ENCODE results near the gene DIP2C. TPM values are rescaled to one million over a fixed set of nuclear protein-coding genes. Genes with fewer than 3 reads are reported as not detected.
"Not testable (repeated sequence)": the region's sequence is repeated elsewhere in the genome, so short reads cannot be mapped to it uniquely, and the experiment has no call there.

DIP2C gene
- total RNA-seq, 1 donor from 2014 or later = 1.6 TPM

DNA sequence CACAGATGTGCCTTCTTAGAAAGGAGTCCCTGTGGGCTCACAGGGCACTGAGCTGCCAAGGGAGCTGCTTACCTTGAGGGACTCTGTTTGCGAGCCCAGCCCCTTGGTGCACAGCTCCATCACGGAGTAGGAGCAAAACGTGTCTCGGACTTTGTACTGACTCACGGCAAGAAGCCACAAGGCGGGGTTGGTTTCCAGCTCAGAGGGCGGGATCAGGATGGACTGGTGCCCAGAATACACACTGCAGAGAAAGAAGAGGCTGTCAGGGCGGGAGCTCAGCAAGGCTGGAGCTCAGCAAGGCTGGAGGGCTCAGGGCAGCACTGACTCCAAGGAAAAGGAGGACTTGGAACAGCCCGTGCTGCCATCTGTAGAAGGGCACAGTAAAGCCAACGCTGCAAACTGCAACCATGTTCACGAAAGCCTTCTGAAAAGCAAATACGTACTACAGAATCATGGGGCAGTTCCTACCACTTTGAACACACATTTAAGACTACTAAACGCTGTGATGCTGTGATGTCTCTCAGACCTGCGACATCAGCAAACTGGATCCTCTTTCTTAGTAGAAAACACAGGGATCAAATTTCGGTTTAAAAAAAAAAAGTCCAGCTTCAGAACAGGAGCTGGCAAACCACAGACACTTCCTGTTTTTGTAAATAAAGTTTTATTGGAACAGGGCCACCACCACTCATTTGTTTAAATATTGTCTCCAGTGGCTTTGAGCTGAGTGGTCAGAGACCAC is 359.9 kb downstream of the DIP2C start:
- Mint-ChIP-seq H3K4me1 (ENCODE audit: low read depth) (peaks cover 16% of the 10 kb centered on the region), H3K27me3 (ENCODE audit: low read depth) (no peaks in the 10 kb centered on the region), H3K9me3 (no peaks in the 10 kb centered on the region), H3K36me3 (ENCODE audit: low read depth) (peaks cover 4% of the 10 kb centered on the region), H3K27ac (peak overlapping the region; percentile 23), H3K4me3 (ENCODE audit: low read depth) (no peak overlapping the region)
- intact Hi-C loops (cut with micrococcal nuclease) = loop anchor here (5.0 kb wide), 1 partner anchor 47 kb away; no protein-coding TSS in a partner anchor
- DNase-seq (ENCODE audit: low spot score) = no peak

GRCh38 chr10:327889-328852 is 361.3 kb downstream of the DIP2C start:
- H3K4me3 Mint-ChIP-seq (ENCODE audit: low read depth) = no peak overlapping the region
- intact Hi-C loops (cut with micrococcal nuclease) = loop anchor here (5.0 kb wide), 1 partner anchor 46 kb away; no protein-coding TSS in a partner anchor
- peaks cover 19% of the 10 kb centered on the region for H3K4me1 Mint-ChIP-seq (ENCODE audit: low read depth)
- no peak overlapping the region for H3K27ac Mint-ChIP-seq
- H3K36me3 Mint-ChIP-seq (ENCODE audit: low read depth) = peaks cover 6% of the 10 kb centered on the region
- no peaks in the 10 kb centered on the region for H3K9me3 Mint-ChIP-seq
- no peaks in the 10 kb centered on the region for H3K27me3 Mint-ChIP-seq (ENCODE audit: low read depth)
- no peak for DNase-seq (ENCODE audit: low spot score)

DNA sequence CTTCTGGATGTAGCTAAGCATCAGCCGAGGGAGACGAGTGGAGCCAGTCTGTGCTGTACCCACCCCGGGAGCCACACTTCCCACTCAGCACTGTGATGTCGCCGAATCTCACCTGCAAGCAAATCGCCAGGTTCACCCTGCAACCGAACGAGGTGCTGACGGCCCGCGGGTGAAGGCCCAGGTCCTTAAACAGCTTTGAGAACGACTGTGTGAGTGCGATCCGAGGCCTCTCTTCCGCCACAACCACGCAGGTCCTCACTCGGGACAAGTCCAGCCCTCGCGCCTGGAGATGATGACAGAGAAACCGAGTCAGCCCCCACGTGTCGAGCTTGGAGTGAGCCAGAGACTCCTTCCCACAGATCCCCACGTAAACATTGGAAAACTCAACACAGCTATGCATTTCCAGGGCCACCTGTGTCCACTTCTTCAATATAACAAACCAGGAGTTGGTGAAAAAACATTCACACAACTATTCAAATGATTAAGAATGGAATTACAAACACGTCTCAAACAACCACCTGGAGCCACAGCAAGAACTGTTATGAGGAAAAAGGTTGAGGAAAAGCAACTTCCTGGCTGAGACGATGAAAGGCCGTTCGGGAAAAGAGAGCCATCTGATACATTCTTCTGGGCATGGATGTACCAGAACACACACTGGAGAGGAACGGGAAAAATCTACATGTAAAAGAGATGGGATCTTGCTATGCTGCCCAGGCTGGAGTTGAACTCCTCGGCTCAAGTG is 362.4 kb downstream of the DIP2C start:
- intact Hi-C loops (cut with micrococcal nuclease) = loop anchor here (5.0 kb wide), 1 partner anchor 45 kb away; no protein-coding TSS in a partner anchor
- Mint-ChIP-seq H3K27me3 (ENCODE audit: low read depth) (no peaks in the 10 kb centered on the region), H3K4me3 (ENCODE audit: low read depth) (no peak overlapping the region), H3K36me3 (ENCODE audit: low read depth) (peaks cover 6% of the 10 kb centered on the region), H3K4me1 (ENCODE audit: low read depth) (peaks cover 18% of the 10 kb centered on the region), H3K27ac (no peak overlapping the region), H3K9me3 (no peaks in the 10 kb centered on the region)
- DNase-seq (ENCODE audit: low spot score) = no peak

GRCh38 chr10:326350-326749 is 363.1 kb downstream of the DIP2C start:
- Mint-ChIP-seq H3K4me1 (ENCODE audit: low read depth) (peaks cover 18% of the 10 kb centered on the region), H3K9me3 (no peaks in the 10 kb centered on the region), H3K27me3 (ENCODE audit: low read depth) (no peaks in the 10 kb centered on the region), H3K27ac (no peak overlapping the region), H3K4me3 (ENCODE audit: low read depth) (no peak overlapping the region), H3K36me3 (ENCODE audit: low read depth) (peaks cover 6% of the 10 kb centered on the region)
- intact Hi-C loops (cut with micrococcal nuclease) = loop anchor here (5.0 kb wide), 1 partner anchor 44 kb away; no protein-coding TSS in a partner anchor
- DNase-seq (ENCODE audit: low spot score) = no peak

GRCh38 chr10:325282-325681 is 364.2 kb downstream of the DIP2C start:
- peaks cover 18% of the 10 kb centered on the region for H3K4me1 Mint-ChIP-seq (ENCODE audit: low read depth)
- intact Hi-C loops (cut with micrococcal nuclease) = loop anchor here (5.0 kb wide), 1 partner anchor 43 kb away; no protein-coding TSS in a partner anchor
- peaks cover 4% of the 10 kb centered on the region for H3K9me3 Mint-ChIP-seq
- peaks cover 11% of the 10 kb centered on the region for H3K36me3 Mint-ChIP-seq (ENCODE audit: low read depth)
- H3K27me3 Mint-ChIP-seq (ENCODE audit: low read depth) = no peaks in the 10 kb centered on the region
- DNase-seq (ENCODE audit: low spot score) = no peak
- no peak overlapping the region for H3K27ac Mint-ChIP-seq
- H3K4me3 Mint-ChIP-seq (ENCODE audit: low read depth) = no peak overlapping the region

DNA sequence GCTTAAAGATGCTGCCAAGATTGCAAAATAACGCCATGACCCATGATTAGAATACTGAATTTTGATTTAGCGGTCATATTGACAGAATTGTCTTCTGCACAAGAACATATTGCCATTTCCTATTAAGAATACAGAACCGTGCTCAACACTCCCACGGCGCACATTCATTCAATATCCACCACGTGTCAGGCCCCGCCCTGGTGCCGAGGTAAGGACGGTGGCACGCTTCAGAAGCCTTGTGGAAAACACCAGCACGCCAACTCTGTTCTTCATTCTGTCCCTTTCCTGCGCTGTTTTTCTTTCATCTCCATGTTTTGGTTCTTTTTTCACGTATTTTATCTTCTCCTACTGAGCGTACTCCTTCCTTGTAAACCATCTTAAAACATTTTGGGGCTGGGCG is 364.9 kb downstream of the DIP2C start:
- intact Hi-C loops (cut with micrococcal nuclease) = no loop called here
- Mint-ChIP-seq H3K36me3 (ENCODE audit: low read depth) (peaks cover 11% of the 10 kb centered on the region), H3K27ac (no peak overlapping the region), H3K9me3 (peaks cover 4% of the 10 kb centered on the region), H3K27me3 (ENCODE audit: low read depth) (no peaks in the 10 kb centered on the region), H3K4me1 (ENCODE audit: low read depth) (peaks cover 15% of the 10 kb centered on the region), H3K4me3 (ENCODE audit: low read depth) (no peak overlapping the region)
- no peak for DNase-seq (ENCODE audit: low spot score)

DNA sequence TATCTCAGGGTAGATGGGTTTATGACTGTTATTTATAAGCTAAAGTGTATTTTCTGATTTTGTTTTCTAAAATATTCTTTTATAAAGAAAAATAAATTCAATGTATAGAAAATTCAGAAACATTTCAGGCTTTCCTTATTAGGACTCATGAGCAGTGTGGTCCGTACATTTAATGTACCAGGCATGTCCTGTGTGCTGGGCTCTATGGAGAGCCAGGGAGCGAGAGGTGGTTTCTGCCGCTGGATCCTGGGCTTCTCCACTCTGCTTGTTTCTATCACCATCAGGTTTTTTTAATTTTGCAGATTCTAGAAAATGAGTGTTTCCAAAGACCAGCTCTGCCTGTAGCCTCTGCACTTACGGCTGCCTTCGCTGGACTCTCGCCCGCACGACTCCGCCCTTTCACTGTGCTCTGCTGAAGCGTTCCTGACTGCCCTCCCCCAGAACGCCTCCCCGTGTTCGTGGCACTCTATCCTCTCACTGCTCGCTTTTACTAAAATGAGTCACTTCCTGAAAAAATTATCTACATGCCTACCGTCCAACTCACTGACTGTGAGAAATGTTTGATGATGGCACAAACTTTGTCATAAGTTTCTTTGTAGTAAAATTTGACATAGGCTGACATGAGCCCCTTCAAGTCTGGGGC is 365.7 kb downstream of the DIP2C start:
- Mint-ChIP-seq H3K27me3 (ENCODE audit: low read depth) (no peaks in the 10 kb centered on the region), H3K27ac (no peak overlapping the region), H3K4me3 (ENCODE audit: low read depth) (peak overlapping the region; percentile 21), H3K9me3 (peaks cover 4% of the 10 kb centered on the region), H3K36me3 (ENCODE audit: low read depth) (peaks cover 11% of the 10 kb centered on the region), H3K4me1 (ENCODE audit: low read depth) (peaks cover 12% of the 10 kb centered on the region)
- DNase-seq (ENCODE audit: low spot score) = peak; percentile 19
- intact Hi-C loops (cut with micrococcal nuclease) = no loop called here

GRCh38 chr10:323046-323445 is 366.4 kb downstream of the DIP2C start:
- H3K9me3 Mint-ChIP-seq; intact Hi-C loops (cut with micrococcal nuclease); H3K27me3 Mint-ChIP-seq (ENCODE audit: low read depth); DNase-seq (ENCODE audit: low spot score); H3K4me3 Mint-ChIP-seq (ENCODE audit: low read depth); H3K27ac Mint-ChIP-seq: not testable (repeated sequence)
- Mint-ChIP-seq H3K4me1 (ENCODE audit: low read depth) (peaks cover 12% of the 10 kb centered on the region), H3K36me3 (ENCODE audit: low read depth) (peaks cover 11% of the 10 kb centered on the region)

GRCh38 chr10:320771-321170 is 368.7 kb downstream of the DIP2C start:
- Mint-ChIP-seq H3K36me3 (ENCODE audit: low read depth) (peaks cover 11% of the 10 kb centered on the region), H3K27me3 (ENCODE audit: low read depth) (no peaks in the 10 kb centered on the region), H3K9me3 (peaks cover 4% of the 10 kb centered on the region), H3K4me3 (ENCODE audit: low read depth) (no peak overlapping the region), H3K27ac (no peak overlapping the region), H3K4me1 (ENCODE audit: low read depth) (peaks cover 12% of the 10 kb centered on the region)
- DNase-seq (ENCODE audit: low spot score) = no peak
- intact Hi-C loops (cut with micrococcal nuclease) = no loop called here

DNA sequence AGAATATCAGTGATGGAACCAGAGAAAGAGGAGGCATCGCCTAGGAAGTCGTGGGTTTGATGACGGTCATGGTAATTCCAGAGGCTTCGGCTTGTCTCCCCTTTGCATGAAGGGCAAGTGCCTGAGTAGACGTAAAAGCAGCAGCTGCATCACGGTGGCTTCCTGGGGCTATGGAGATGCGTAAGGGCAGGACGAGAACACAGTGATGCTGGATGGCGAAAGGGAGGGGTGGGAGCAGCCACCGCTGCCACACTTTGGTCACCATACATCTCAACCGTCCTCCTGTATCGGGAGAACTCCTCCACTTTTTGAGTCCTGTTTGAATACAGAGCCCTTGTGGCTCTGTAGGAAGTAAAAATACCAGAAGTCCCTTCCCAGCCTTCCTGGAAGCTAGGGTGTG is 371.5 kb downstream of the DIP2C start:
- Mint-ChIP-seq H3K36me3 (ENCODE audit: low read depth) (peaks cover 4% of the 10 kb centered on the region), H3K9me3 (peaks cover 4% of the 10 kb centered on the region), H3K27ac (no peak overlapping the region), H3K4me1 (ENCODE audit: low read depth) (peaks cover 1% of the 10 kb centered on the region), H3K4me3 (ENCODE audit: low read depth) (no peak overlapping the region), H3K27me3 (ENCODE audit: low read depth) (no peaks in the 10 kb centered on the region)
- no peak for DNase-seq (ENCODE audit: low spot score)
- intact Hi-C loops (cut with micrococcal nuclease) = no loop called here

GRCh38 chr10:317271-317769 is 372.1 kb downstream of the DIP2C start:
- Mint-ChIP-seq H3K4me3 (ENCODE audit: low read depth) (no peak overlapping the region), H3K36me3 (ENCODE audit: low read depth) (peaks cover 4% of the 10 kb centered on the region), H3K27ac (no peak overlapping the region), H3K9me3 (peaks cover 4% of the 10 kb centered on the region), H3K27me3 (ENCODE audit: low read depth) (no peaks in the 10 kb centered on the region), H3K4me1 (ENCODE audit: low read depth) (peaks cover 1% of the 10 kb centered on the region)
- intact Hi-C loops (cut with micrococcal nuclease) = no loop called here
- DNase-seq (ENCODE audit: low spot score) = no peak

GRCh38 chr10:316390-316789 is 373.1 kb downstream of the DIP2C start:
- intact Hi-C loops (cut with micrococcal nuclease) = no loop called here
- H3K4me1 Mint-ChIP-seq (ENCODE audit: low read depth) = peaks cover 1% of the 10 kb centered on the region
- DNase-seq (ENCODE audit: low spot score) = no peak
- no peak overlapping the region for H3K27ac Mint-ChIP-seq
- no peaks in the 10 kb centered on the region for H3K27me3 Mint-ChIP-seq (ENCODE audit: low read depth)
- peaks cover 4% of the 10 kb centered on the region for H3K9me3 Mint-ChIP-seq
- H3K4me3 Mint-ChIP-seq (ENCODE audit: low read depth) = no peak overlapping the region
- peaks cover 4% of the 10 kb centered on the region for H3K36me3 Mint-ChIP-seq (ENCODE audit: low read depth)
